Right ventricle myocardium superior (tissue), 1 donor: ENCODE results near the gene PDPR. TPM values are rescaled to one million over a fixed set of nuclear protein-coding genes. Genes with fewer than 3 reads are reported as not detected.
"Not testable (repeated sequence)": the region's sequence is repeated elsewhere in the genome, so short reads cannot be mapped to it uniquely, and the experiment has no call there.

Experiments used
- ATAC-seq: fragments of 200-7000 bp; cut with Tn5 transposase; one replicate; pipeline ENCODE4 v1.9.1; 2020; ENCODE audit warnings: mild to moderate bottlenecking; ENCODE audit not compliant: poor library complexity
- DNase-seq: peaks from one replicate; pipeline ENCODE4 v3.0.0-alpha.2; 2020
- intact Hi-C: fragments of 100-400 bp; cut with DNase I; formaldehyde crosslinking; loops from one replicate; pipeline ENCODE4 v1.11.2; 2022
- total RNA-seq: library from RNA; stranded (reverse); fragmentation: NEBNext Ultra II Directional; extraction: Animal tissue kit (Norgen Biotek cat#: 25700); gene quantifications from one replicate; pipeline ENCODE4 v1.2.1, GENCODE V29; 2021
- donor health status: DM: no; HTN: yes; CAD: no; lungs with severe emphysema.

PDPR gene
- total RNA-seq, 1 donor from 2014 or later, result 19.8 TPM

GRCh38 chr16:70157477-70158260, 43.5 kb downstream of the PDPR start:
- intact Hi-C loops, result no loop called here
- ATAC-seq, result no peak
- DNase-seq, result no peak

- no peak for ATAC-seq
- DNase-seq, result no peak
- intact Hi-C loops, result no loop called here
These were observed 44.3 kb downstream of the PDPR start for GRCh38 chr16:70158261-70158939.

GRCh38 chr16:70159355-70160348, 45.5 kb downstream of the PDPR start:
- intact Hi-C loops, result no loop called here
- no peak for ATAC-seq

GRCh38 chr16:70160388-70160787, 46.3 kb downstream of the PDPR start:
- ATAC-seq (no peak), DNase-seq (no peak)
- intact Hi-C loops, result no loop called here

More at GRCh38 chr16:70159355-70160348, 45.5 kb downstream of the PDPR start:
- DNase-seq, result no peak

GRCh38 chr16:70160821-70161220, 46.7 kb downstream of the PDPR start:
- intact Hi-C loops, result no loop called here
- no peak for ATAC-seq
- DNase-seq, result no peak

- no peak for ATAC-seq
- intact Hi-C loops, result no loop called here
- no peak for DNase-seq
These were observed 47.2 kb downstream of the PDPR start for GRCh38 chr16:70161350-70161749.

GRCh38 chr16:70162041-70162451, 47.9 kb downstream of the PDPR start:
- intact Hi-C loops, result no loop called here
- no peak for ATAC-seq
- DNase-seq, result no peak

GRCh38 chr16:70163596-70163995, 49.5 kb downstream of the PDPR start:
- no peak for DNase-seq
- intact Hi-C loops, result no loop called here
- ATAC-seq, result no peak

- ATAC-seq, intact Hi-C loops, DNase-seq: not testable (repeated sequence)
These were observed 52.6 kb downstream of the PDPR start for GRCh38 chr16:70166688-70167087.

- ATAC-seq, intact Hi-C loops, DNase-seq: not testable (repeated sequence)
These were observed 59.2 kb downstream of the PDPR start, which contains the start of gene CLEC18C for GRCh38 chr16:70173212-70173837. Gene CLEC18C, plus strand, starts transcription at chr16:70173787. Its CDS starts 492 bp downstream, at chr16:70174279.

- ATAC-seq, intact Hi-C loops: not testable (repeated sequence)
These were observed 59.8 kb downstream of the PDPR start for GRCh38 chr16:70173916-70174315.

GRCh38 chr16:70174387-70174932, 60.3 kb downstream of the PDPR start:
- intact Hi-C loops, DNase-seq, ATAC-seq: not testable (repeated sequence)

More at GRCh38 chr16:70173916-70174315, 59.8 kb downstream of the PDPR start:
- DNase-seq, result not testable (repeated sequence)

GRCh38 chr16:70187858-70188607, 73.9 kb downstream of the PDPR start:
- peak; percentile 51 for DNase-seq
- intact Hi-C loops, result not testable (repeated sequence)
- ATAC-seq, result peak; percentile 98

GRCh38 chr16:70188608-70188915, 74.4 kb downstream of the PDPR start:
- intact Hi-C loops, DNase-seq: not testable (repeated sequence)
- peak; percentile 81 for ATAC-seq

GRCh38 chr16:70190574-70190973, 76.4 kb downstream of the PDPR start:
- intact Hi-C loops, ATAC-seq, DNase-seq: not testable (repeated sequence)

- not testable (repeated sequence) for DNase-seq
- peak; percentile 56 for ATAC-seq
These were observed 82.7 kb downstream of the PDPR start for GRCh38 chr16:70196683-70197300.

GRCh38 chr16:70197611-70198010, 83.5 kb downstream of the PDPR start:
- intact Hi-C loops, ATAC-seq, DNase-seq: not testable (repeated sequence)

More at GRCh38 chr16:70196683-70197300, 82.7 kb downstream of the PDPR start:
- intact Hi-C loops, result not testable (repeated sequence)
